HEK293 (cell line): ENCODE results near the gene FXYD1.

Source experiments
- CTCF ChIA-PET: fragments of 350-600 bp; formaldehyde crosslinking; extraction: SDS; loops from one replicate; lab custom pipeline; 2021; ENCODE audit warnings: antibody characterized with exemption; lab: Yijun Ruan, JAX
- POLR2A ChIA-PET: fragments of 300-600 bp; formaldehyde crosslinking; extraction: SDS; loops from one replicate; lab custom pipeline; 2020; ENCODE audit warnings: antibody characterized with exemption, inconsistent platforms; lab: Yijun Ruan, JAX
- H3K27ac ChIP-seq: fragments of 200-500 bp; sonication (Bioruptor generic); 2 replicates; pipeline ENCODE4 v1.5.1; 2014; ENCODE audit warnings: low read depth, low read length, control low read depth, inconsistent platforms; ENCODE audit errors: extremely low read depth
- H3K36me3 ChIP-seq, 2 experiments: fragments of 200-500 bp in 1 of 2; sonication (Bioruptor generic) in 1 of 2; 1 replicate in 1 of 2; 2 replicates in 1 of 2; pipeline ENCODE4 v1.5.1; 2014 to 2017; ENCODE audit warnings: inconsistent platforms in 2 of 2, low read length in 2 of 2; ENCODE audit not compliant: control insufficient read depth in 2 of 2, insufficient read depth in 1 of 2
- H3K4me1 ChIP-seq: fragments of 200-500 bp; sonication (Bioruptor generic); 2 replicates; pipeline ENCODE4 v1.5.1; 2014; ENCODE audit warnings: mild to moderate bottlenecking, low read length, inconsistent platforms; ENCODE audit not compliant: control insufficient read depth, insufficient read depth
- H3K4me3 ChIP-seq: 2 replicates; pipeline ENCODE4 v1.5.1; 2011; ENCODE audit warnings: low read depth, mild to moderate bottlenecking, control low read depth, low read length, moderate library complexity
- H3K9me3 ChIP-seq: fragments of 200-500 bp; sonication (Bioruptor generic); 2 replicates; pipeline ENCODE4 v1.5.1; 2014; ENCODE audit warnings: low read depth, low read length, inconsistent platforms; ENCODE audit not compliant: control insufficient read depth, insufficient read depth
- GLI2 ChIP-seq: fragments of 450-650 bp; formaldehyde crosslinking; IDR thresholded peaks from 2 replicates; pipeline ENCODE4; 2017; ENCODE audit warnings: missing biosample characterization, missing genetic modification characterization, low read depth, borderline replicate concordance
- GLI4 ChIP-seq: fragments of 450-650 bp; formaldehyde crosslinking; IDR thresholded peaks from 2 replicates; pipeline ENCODE4 v1.5.1; 2016; ENCODE audit warnings: missing biosample characterization, missing genetic modification characterization
- HOXA7 ChIP-seq: sonication (generic); formaldehyde crosslinking; IDR thresholded peaks from 2 replicates; pipeline ENCODE4 v1.8.1; 2022; ENCODE audit warnings: missing genetic modification reagents, borderline replicate concordance
- KLF9 ChIP-seq: fragments of 450-650 bp; formaldehyde crosslinking; IDR thresholded peaks from 2 replicates; pipeline ENCODE4 v1.5.1; 2016; ENCODE audit warnings: missing biosample characterization, missing genetic modification characterization, low read depth
- MEIS1 ChIP-seq: sonication (generic); formaldehyde crosslinking; IDR thresholded peaks from 2 replicates; pipeline ENCODE4 v1.8.1; 2022; ENCODE audit warnings: missing genetic modification reagents, mild to moderate bottlenecking, borderline replicate concordance
- SP2 ChIP-seq: fragments of 450-650 bp; formaldehyde crosslinking; IDR thresholded peaks from 2 replicates; pipeline ENCODE4 v1.5.1; 2016; ENCODE audit warnings: missing biosample characterization, missing genetic modification characterization
- ZNF112 ChIP-seq: fragments of 450-650 bp; formaldehyde crosslinking; IDR thresholded peaks from 2 replicates; pipeline ENCODE4 v1.5.0; 2017; ENCODE audit warnings: missing biosample characterization, missing genetic modification characterization
- ZNF155 ChIP-seq: fragments of 450-650 bp; formaldehyde crosslinking; IDR thresholded peaks from 2 replicates; pipeline ENCODE4 v1.5.1; 2016; ENCODE audit warnings: missing biosample characterization, missing genetic modification characterization
- ZNF214 ChIP-seq: fragments of 450-650 bp; formaldehyde crosslinking; IDR thresholded peaks from 2 replicates; pipeline ENCODE4 v1.5.1; 2017; ENCODE audit warnings: missing biosample characterization, mild to moderate bottlenecking, missing genetic modification characterization, borderline replicate concordance
- ZNF223 ChIP-seq: fragments of 450-650 bp; formaldehyde crosslinking; IDR thresholded peaks from 2 replicates; pipeline ENCODE4 v1.5.1; 2016; ENCODE audit warnings: missing biosample characterization, missing genetic modification characterization
- ZNF341 ChIP-seq: fragments of 450-650 bp; formaldehyde crosslinking; IDR thresholded peaks from 2 replicates; pipeline ENCODE4; 2016; ENCODE audit warnings: low read depth, missing biosample characterization, missing genetic modification characterization
- ZNF792 ChIP-seq: fragments of 450-650 bp; formaldehyde crosslinking; IDR thresholded peaks from 2 replicates; pipeline ENCODE4 v1.5.1; 2016; ENCODE audit warnings: missing biosample characterization, missing genetic modification characterization
- ZSCAN16 ChIP-seq: fragments of 450-650 bp; formaldehyde crosslinking; IDR thresholded peaks from 2 replicates; pipeline ENCODE4 v1.5.1; 2016; ENCODE audit warnings: missing biosample characterization, missing genetic modification characterization
- ZSCAN23 ChIP-seq: fragments of 450-650 bp; formaldehyde crosslinking; IDR thresholded peaks from 2 replicates; pipeline ENCODE4 v1.5.1; 2016; ENCODE audit warnings: missing biosample characterization, missing genetic modification characterization
- TF ChIP-seq, protein P1 (sequence below): sonication (generic); formaldehyde crosslinking; IDR thresholded peaks from 2 replicates; pipeline ENCODE4 v1.8.1; 2022; ENCODE audit warnings: mild to moderate bottlenecking, moderate library complexity, missing genetic modification reagents
- TF ChIP-seq, protein P2 (sequence below): fragments of 450-650 bp; formaldehyde crosslinking; IDR thresholded peaks from 2 replicates; pipeline ENCODE4 v1.5.1; 2016; ENCODE audit warnings: missing biosample characterization, missing genetic modification characterization
- TF ChIP-seq, protein P3 (sequence below): fragments of 450-650 bp; formaldehyde crosslinking; IDR thresholded peaks from 2 replicates; pipeline ENCODE4 v1.5.0; 2017; ENCODE audit warnings: missing biosample characterization, missing genetic modification characterization, borderline replicate concordance
- TF ChIP-seq, protein P4 (sequence below): fragments of 450-650 bp; IDR thresholded peaks from 2 replicates; pipeline ENCODE4 v1.5.1; 2018; ENCODE audit warnings: missing biosample characterization, mild to moderate bottlenecking, missing genetic modification characterization
- TF ChIP-seq, protein P5 (sequence below): fragments of 450-650 bp; formaldehyde crosslinking; IDR thresholded peaks from 2 replicates; pipeline ENCODE4 v1.5.1; 2016; ENCODE audit warnings: missing biosample characterization, missing genetic modification characterization

Gene FXYD1

DNA sequence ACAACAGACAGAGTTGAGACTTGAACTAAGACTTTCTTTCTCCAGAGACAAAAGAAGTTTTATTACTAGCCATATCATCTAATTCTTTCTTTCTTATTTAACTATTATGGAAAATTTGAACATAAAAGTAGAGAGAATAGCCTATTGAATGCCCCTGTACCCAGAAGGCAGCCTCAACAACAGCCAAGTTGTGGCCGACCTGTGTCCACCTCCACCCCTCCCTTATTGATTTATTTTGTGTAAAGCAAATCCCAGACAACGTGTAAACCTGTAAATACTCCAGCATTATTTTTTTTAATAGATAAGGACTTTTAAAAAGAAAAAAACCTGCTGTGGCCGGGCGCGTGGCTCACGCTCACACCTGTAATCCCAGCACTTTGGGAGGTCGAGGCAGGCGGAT is 49.1 kb upstream of the FXYD1 start:
- Histone ChIP-seq H3K36me3 (no peaks in the 10 kb centered on the region), H3K4me1 (peaks cover 7% of the 10 kb centered on the region), H3K27ac (no peak overlapping the region), H3K9me3 (no peaks in the 10 kb centered on the region), H3K4me3 (no peak overlapping the region)
- POLR2A ChIA-PET = no interaction called here
- CTCF ChIA-PET = interaction anchor here (0.6 to 4.9 kb wide), 28 partner anchors 9 to 1147 kb away, joined by 3 to 87 read pairs (median 5); partner anchors contain the start of genes GRAMD1A and LGI4
- no peak for TF ChIP-seq HOXA7
- TF ChIP-seq, protein P1, sequence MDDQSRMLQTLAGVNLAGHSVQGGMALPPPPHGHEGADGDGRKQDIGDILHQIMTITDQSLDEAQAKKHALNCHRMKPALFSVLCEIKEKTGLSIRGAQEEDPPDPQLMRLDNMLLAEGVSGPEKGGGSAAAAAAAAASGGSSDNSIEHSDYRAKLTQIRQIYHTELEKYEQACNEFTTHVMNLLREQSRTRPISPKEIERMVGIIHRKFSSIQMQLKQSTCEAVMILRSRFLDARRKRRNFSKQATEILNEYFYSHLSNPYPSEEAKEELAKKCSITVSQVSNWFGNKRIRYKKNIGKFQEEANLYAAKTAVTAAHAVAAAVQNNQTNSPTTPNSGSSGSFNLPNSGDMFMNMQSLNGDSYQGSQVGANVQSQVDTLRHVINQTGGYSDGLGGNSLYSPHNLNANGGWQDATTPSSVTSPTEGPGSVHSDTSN (CRISPR knock-in tag) = no peak
- no peak for TF ChIP-seq GLI2 (tag by site-specific recombination)
- TF ChIP-seq ZNF214 = no peak
- TF ChIP-seq, protein P2, sequence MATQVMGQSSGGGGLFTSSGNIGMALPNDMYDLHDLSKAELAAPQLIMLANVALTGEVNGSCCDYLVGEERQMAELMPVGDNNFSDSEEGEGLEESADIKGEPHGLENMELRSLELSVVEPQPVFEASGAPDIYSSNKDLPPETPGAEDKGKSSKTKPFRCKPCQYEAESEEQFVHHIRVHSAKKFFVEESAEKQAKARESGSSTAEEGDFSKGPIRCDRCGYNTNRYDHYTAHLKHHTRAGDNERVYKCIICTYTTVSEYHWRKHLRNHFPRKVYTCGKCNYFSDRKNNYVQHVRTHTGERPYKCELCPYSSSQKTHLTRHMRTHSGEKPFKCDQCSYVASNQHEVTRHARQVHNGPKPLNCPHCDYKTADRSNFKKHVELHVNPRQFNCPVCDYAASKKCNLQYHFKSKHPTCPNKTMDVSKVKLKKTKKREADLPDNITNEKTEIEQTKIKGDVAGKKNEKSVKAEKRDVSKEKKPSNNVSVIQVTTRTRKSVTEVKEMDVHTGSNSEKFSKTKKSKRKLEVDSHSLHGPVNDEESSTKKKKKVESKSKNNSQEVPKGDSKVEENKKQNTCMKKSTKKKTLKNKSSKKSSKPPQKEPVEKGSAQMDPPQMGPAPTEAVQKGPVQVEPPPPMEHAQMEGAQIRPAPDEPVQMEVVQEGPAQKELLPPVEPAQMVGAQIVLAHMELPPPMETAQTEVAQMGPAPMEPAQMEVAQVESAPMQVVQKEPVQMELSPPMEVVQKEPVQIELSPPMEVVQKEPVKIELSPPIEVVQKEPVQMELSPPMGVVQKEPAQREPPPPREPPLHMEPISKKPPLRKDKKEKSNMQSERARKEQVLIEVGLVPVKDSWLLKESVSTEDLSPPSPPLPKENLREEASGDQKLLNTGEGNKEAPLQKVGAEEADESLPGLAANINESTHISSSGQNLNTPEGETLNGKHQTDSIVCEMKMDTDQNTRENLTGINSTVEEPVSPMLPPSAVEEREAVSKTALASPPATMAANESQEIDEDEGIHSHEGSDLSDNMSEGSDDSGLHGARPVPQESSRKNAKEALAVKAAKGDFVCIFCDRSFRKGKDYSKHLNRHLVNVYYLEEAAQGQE (tag by site-specific recombination) = no peak
- TF ChIP-seq ZSCAN23 (tag by site-specific recombination) = no peak
- no peak for TF ChIP-seq ZNF112 (tag by site-specific recombination)
- no peak for TF ChIP-seq ZNF155
- TF ChIP-seq, protein P3, sequence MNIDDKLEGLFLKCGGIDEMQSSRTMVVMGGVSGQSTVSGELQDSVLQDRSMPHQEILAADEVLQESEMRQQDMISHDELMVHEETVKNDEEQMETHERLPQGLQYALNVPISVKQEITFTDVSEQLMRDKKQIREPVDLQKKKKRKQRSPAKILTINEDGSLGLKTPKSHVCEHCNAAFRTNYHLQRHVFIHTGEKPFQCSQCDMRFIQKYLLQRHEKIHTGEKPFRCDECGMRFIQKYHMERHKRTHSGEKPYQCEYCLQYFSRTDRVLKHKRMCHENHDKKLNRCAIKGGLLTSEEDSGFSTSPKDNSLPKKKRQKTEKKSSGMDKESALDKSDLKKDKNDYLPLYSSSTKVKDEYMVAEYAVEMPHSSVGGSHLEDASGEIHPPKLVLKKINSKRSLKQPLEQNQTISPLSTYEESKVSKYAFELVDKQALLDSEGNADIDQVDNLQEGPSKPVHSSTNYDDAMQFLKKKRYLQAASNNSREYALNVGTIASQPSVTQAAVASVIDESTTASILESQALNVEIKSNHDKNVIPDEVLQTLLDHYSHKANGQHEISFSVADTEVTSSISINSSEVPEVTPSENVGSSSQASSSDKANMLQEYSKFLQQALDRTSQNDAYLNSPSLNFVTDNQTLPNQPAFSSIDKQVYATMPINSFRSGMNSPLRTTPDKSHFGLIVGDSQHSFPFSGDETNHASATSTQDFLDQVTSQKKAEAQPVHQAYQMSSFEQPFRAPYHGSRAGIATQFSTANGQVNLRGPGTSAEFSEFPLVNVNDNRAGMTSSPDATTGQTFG = no peak
- TF ChIP-seq, protein P4, sequence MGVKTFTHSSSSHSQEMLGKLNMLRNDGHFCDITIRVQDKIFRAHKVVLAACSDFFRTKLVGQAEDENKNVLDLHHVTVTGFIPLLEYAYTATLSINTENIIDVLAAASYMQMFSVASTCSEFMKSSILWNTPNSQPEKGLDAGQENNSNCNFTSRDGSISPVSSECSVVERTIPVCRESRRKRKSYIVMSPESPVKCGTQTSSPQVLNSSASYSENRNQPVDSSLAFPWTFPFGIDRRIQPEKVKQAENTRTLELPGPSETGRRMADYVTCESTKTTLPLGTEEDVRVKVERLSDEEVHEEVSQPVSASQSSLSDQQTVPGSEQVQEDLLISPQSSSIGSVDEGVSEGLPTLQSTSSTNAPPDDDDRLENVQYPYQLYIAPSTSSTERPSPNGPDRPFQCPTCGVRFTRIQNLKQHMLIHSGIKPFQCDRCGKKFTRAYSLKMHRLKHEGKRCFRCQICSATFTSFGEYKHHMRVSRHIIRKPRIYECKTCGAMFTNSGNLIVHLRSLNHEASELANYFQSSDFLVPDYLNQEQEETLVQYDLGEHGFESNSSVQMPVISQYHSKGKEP (tag by site-specific recombination) = no peak
- TF ChIP-seq ZSCAN16 (tag by site-specific recombination) = no peak
- no peak for TF ChIP-seq MEIS1 (CRISPR knock-in tag)
- no peak for TF ChIP-seq ZNF792
- no peak for TF ChIP-seq ZNF223 (tag by site-specific recombination)
- no peak for TF ChIP-seq GLI4 (tag by site-specific recombination)
- TF ChIP-seq, protein P5, sequence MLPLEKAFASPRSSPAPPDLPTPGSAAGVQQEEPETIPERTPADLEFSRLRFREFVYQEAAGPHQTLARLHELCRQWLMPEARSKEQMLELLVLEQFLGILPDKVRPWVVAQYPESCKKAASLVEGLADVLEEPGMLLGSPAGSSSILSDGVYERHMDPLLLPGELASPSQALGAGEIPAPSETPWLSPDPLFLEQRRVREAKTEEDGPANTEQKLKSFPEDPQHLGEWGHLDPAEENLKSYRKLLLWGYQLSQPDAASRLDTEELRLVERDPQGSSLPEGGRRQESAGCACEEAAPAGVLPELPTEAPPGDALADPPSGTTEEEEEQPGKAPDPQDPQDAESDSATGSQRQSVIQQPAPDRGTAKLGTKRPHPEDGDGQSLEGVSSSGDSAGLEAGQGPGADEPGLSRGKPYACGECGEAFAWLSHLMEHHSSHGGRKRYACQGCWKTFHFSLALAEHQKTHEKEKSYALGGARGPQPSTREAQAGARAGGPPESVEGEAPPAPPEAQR (tag by site-specific recombination) = no peak
- no peak for TF ChIP-seq KLF9 (tag by site-specific recombination)
- TF ChIP-seq SP2 = no peak
- no peak for TF ChIP-seq ZNF341
